HG03520 (cell line): Measurements from ENCODE around the gene CD163L1.

ENCODE experiments used
- ATAC-seq: cut with Tn5 transposase; IDR thresholded peaks from one replicate; pipeline ENCODE4 v1.9.1; 2021; ENCODE audit warnings: mild to moderate bottlenecking, moderate library complexity; ENCODE audit not compliant: unreplicated experiment

The CD163L1 gene

GRCh38 chr12:7411343-7411742, 32.6 kb downstream of the CD163L1 start:
- no peak for ATAC-seq

GRCh38 chr12:7404275-7404674, 39.7 kb downstream of the CD163L1 start:
- no peak for ATAC-seq

- no peak for ATAC-seq
Observed at GRCh38 chr12:7403466-7403865, 40.5 kb downstream of the CD163L1 start.

- no peak for ATAC-seq
Observed at GRCh38 chr12:7399089-7399488, 44.9 kb downstream of the CD163L1 start.

GRCh38 chr12:7396418-7396817, 47.5 kb downstream of the CD163L1 start:
- no peak for ATAC-seq

GRCh38 chr12:7395950-7396349, 48.0 kb downstream of the CD163L1 start:
- ATAC-seq, result no peak

GRCh38 chr12:7387289-7387688, 56.7 kb downstream of the CD163L1 start:
- ATAC-seq, result no peak

GRCh38 chr12:7383157-7383556, 60.8 kb downstream of the CD163L1 start:
- no peak for ATAC-seq

GRCh38 chr12:7376196-7376595, 67.8 kb downstream of the CD163L1 start:
- ATAC-seq, result no peak

- no peak for ATAC-seq
Observed at GRCh38 chr12:7375145-7375543, 68.8 kb downstream of the CD163L1 start.

- ATAC-seq, result no peak
Observed at GRCh38 chr12:7374423-7375144, 69.4 kb downstream of the CD163L1 start.

- ATAC-seq, result no peak
Observed at GRCh38 chr12:7373226-7373625, 70.7 kb downstream of the CD163L1 start.

GRCh38 chr12:7369274-7369729, 74.7 kb downstream of the CD163L1 start:
- ATAC-seq, result no peak

GRCh38 chr12:7362734-7363133, 81.2 kb downstream of the CD163L1 start:
- ATAC-seq, result no peak

- no peak for ATAC-seq
Observed at GRCh38 chr12:7361265-7361664, 82.7 kb downstream of the CD163L1 start.

- no peak for ATAC-seq
Observed at GRCh38 chr12:7354529-7354928, 89.4 kb downstream of the CD163L1 start.

GRCh38 chr12:7352661-7353060, 91.3 kb downstream of the CD163L1 start:
- ATAC-seq, result no peak

- ATAC-seq, result no peak
Observed at GRCh38 chr12:7351177-7351576, 92.8 kb downstream of the CD163L1 start.

GRCh38 chr12:7349418-7349817, 94.5 kb downstream of the CD163L1 start:
- ATAC-seq, result no peak

- ATAC-seq, result no peak
Observed at GRCh38 chr12:7346551-7347225, 97.3 kb downstream of the CD163L1 start.

- no peak for ATAC-seq
Observed at GRCh38 chr12:7344833-7345606, 98.9 kb downstream of the CD163L1 start.

- no peak for ATAC-seq
Observed at GRCh38 chr12:7339675-7340074, 104.3 kb downstream of the CD163L1 start.
